GM12891 (cell line): ENCODE measurements around the gene MCTP2.

Experiments
- POLR2AphosphoS5 ChIP-seq: IDR thresholded peaks from 2 replicates; pipeline ENCODE4 v1.6.1; 2011; ENCODE audit warnings: low read depth, low read length, control low read depth
- TAF1 ChIP-seq: IDR thresholded peaks from 2 replicates; pipeline ENCODE4 v1.6.1; 2011; ENCODE audit warnings: low read depth, low read length, control low read depth

DNA sequence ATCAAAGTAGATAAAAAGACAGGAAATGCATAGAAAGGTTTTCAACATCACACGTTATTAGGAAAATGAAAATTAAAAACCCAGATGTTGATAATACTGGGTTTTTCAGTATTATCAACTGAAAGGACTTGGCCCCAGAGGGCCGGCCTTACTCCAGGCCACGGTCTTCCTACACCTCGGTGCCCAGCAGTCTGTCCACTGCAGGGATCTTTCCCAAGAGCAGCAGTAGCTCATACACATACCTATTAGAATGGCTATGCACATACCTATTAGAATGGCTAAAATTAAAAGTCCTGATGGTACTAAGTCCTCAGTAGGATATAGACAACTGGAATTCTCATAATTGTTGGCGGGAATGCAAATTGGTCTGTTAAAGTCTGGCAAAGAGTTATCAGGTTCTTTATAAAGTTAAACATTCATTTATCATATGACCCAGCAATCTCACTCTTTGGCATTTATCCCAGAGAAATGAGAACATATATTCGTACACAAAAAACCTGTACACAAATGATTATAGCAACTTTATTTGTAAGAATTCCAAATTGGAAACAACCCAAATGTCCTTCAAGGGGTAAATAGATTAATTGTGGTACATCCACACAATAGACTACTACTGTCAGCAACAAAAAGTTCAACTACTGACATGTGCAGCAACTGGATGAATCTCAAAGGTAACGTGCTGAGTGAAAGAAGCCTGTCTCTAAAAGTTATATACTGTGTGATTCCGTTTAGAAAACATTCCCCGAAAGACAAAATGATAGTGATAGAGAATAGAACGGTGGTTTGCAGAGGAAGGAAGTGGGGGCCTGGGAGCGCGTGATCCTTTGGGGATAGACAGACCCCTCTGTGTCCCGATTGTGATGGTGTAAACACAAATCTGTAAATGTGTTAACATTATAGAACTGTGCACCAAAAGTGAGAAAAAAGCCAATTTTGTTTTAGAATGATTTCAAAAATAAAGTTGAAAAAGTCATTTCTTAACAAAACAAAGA lies 62.3 kb downstream of the MCTP2 start:
- no peak for TF ChIP-seq TAF1
- TF ChIP-seq POLR2AphosphoS5 = no peak
